ENCODE measurements around the gene DPEP1.
"Not testable (repeated sequence)": the region's sequence is repeated elsewhere in the genome, so short reads cannot be mapped to it uniquely, and the experiment has no call there.

DPEP1 gene

GRCh38 chr16:89569506-89570341 lies 43.7 kb upstream of the DPEP1 start:
- DNase-seq (ENCODE audit: low read depth) = no peak
- H3K4me3 ChIP-seq (ENCODE audit: low read length) = no peak overlapping the region
- no peak for TF ChIP-seq CTCF (conservative IDR thresholded peaks at IDR 0.05; ENCODE audit: low read depth, low read length)

GRCh38 chr16:89570342-89570923 lies 43.0 kb upstream of the DPEP1 start:
- DNase-seq (ENCODE audit: low read depth) = no peak
- no peak for TF ChIP-seq CTCF (conservative IDR thresholded peaks at IDR 0.05; ENCODE audit: low read depth, low read length)
- H3K4me3 ChIP-seq (ENCODE audit: low read length) = no peak overlapping the region

- not testable (repeated sequence) for DNase-seq (ENCODE audit: low read depth); H3K4me3 ChIP-seq (ENCODE audit: low read length)
Observed at GRCh38 chr16:89570983-89571598, 42.4 kb upstream of the DPEP1 start.

- no peak for TF ChIP-seq CTCF (conservative IDR thresholded peaks at IDR 0.05; ENCODE audit: low read depth, low read length)
- H3K4me3 ChIP-seq (ENCODE audit: low read length) = no peak overlapping the region
Observed at GRCh38 chr16:89571636-89572035, 41.8 kb upstream of the DPEP1 start.

GRCh38 chr16:89572073-89572484 lies 41.4 kb upstream of the DPEP1 start:
- DNase-seq (ENCODE audit: low read depth) = no peak
- no peak for TF ChIP-seq CTCF (conservative IDR thresholded peaks at IDR 0.05; ENCODE audit: low read depth, low read length)
- no peak overlapping the region for H3K4me3 ChIP-seq (ENCODE audit: low read length)

More at GRCh38 chr16:89571636-89572035, 41.8 kb upstream of the DPEP1 start:
- DNase-seq (ENCODE audit: low read depth) = no peak

GRCh38 chr16:89572485-89573205 lies 40.8 kb upstream of the DPEP1 start:
- no peak for TF ChIP-seq CTCF (conservative IDR thresholded peaks at IDR 0.05; ENCODE audit: low read depth, low read length)
- no peak for DNase-seq (ENCODE audit: low read depth)
- H3K4me3 ChIP-seq (ENCODE audit: low read length) = no peak overlapping the region

All from retinal pigment epithelial cell (primary cell).